HepG2 (cell line): ENCODE measurements around the gene HIBADH. TPM values are rescaled to one million over a fixed set of nuclear protein-coding genes. Genes with fewer than 3 reads are reported as not detected.

ENCODE experiments used
- ATAC-seq: fragments of 200-7000 bp; cut with Tn5 transposase; 3 replicates; pipeline ENCODE4 v1.9.1; 2020; ENCODE audit warnings: mild to moderate bottlenecking, moderate library complexity
- BruUV-seq: library from RNA; stranded (reverse); fragments of 400-500 nt; replicated peaks from 2 replicates; lab custom pipeline; 2021; lab: Mats Ljungman, UMichigan
- CTCF ChIA-PET: fragments of 300-600 bp; formaldehyde crosslinking; extraction: SDS; loops from one replicate; lab custom pipeline; 2021; ENCODE audit warnings: low total read pairs, inconsistent platforms, low intra/inter-chr PET ratio; lab: Yijun Ruan, JAX
- POLR2A ChIA-PET: fragments of 350-600 bp; sonication (Branson Sonifier 250); formaldehyde crosslinking; loops from one replicate; lab custom pipeline; 2020; ENCODE audit warnings: antibody characterized with exemption, inconsistent platforms; lab: Yijun Ruan, JAX
- DNase-seq: peaks from one replicate; pipeline ENCODE4 v3.0.0-alpha.2; 2015; ENCODE audit warnings: low spot score
- FAIRE-seq: peaks from 3 replicates; lab custom pipeline; 2011; peaks lifted over from hg19 to GRCh38; lab: Jason Lieb, UNC
- H2AFZ ChIP-seq: one replicate; pipeline ENCODE4 v1.6.1; 2011; ENCODE audit warnings: low read length, inconsistent platforms
- H3K27ac ChIP-seq: fragments of 300-600 bp; 3 replicates; pipeline ENCODE4 v1.8.0; 2011; ENCODE audit warnings: mixed run types, mild to moderate bottlenecking, mixed read lengths, low read length, inconsistent platforms; ENCODE audit not compliant: insufficient read depth; ENCODE audit errors: extremely low read length
- H3K27me3 ChIP-seq, 2 experiments: fragments of 200-600 bp in 1 of 2; 2 replicates in 1 of 2; 3 replicates in 1 of 2; pipeline versions ENCODE4 v1.6.0 to v1.8.0; 2011; ENCODE audit warnings: low read length in 2 of 2, mild to moderate bottlenecking in 2 of 2, moderate library complexity in 2 of 2, inconsistent platforms in 1 of 2; ENCODE audit not compliant: insufficient read depth in 2 of 2, control insufficient read depth in 1 of 2
- H3K36me3 ChIP-seq, 2 experiments: fragments of 200-600 bp in 1 of 2; replicated peaks in 1 of 2; 2 replicates in 1 of 2; 3 replicates in 1 of 2; pipeline versions ENCODE4 v1.5.1 to v1.8.0; 2011; ENCODE audit warnings: low read length in 2 of 2, inconsistent platforms in 1 of 2; ENCODE audit not compliant: insufficient read depth in 2 of 2, control insufficient read depth in 1 of 2
- H3K4me1 ChIP-seq: 2 replicates; pipeline ENCODE4 v1.5.1; 2012; ENCODE audit warnings: low read length, inconsistent platforms; ENCODE audit not compliant: insufficient read depth
- H3K4me2 ChIP-seq: 2 replicates; pipeline ENCODE4 v1.6.0; 2011; ENCODE audit warnings: low read depth, low read length, inconsistent platforms
- H3K4me3 ChIP-seq, 3 experiments: fragments of 200-600 bp in 1 of 3; sonication (generic), shearing (Covaris generic) in 1 of 3; replicated peaks in 1 of 3; 2 replicates each; pipeline ENCODE4 v1.5.1; 2011 to 2016; ENCODE audit warnings: low read length in 3 of 3, inconsistent platforms in 2 of 3, low read depth in 2 of 3, mild to moderate bottlenecking in 2 of 3, control low read depth in 1 of 3, mixed read lengths in 1 of 3; ENCODE audit not compliant: insufficient read depth in 1 of 3
- H3K79me2 ChIP-seq: one replicate; pipeline ENCODE4 v1.6.1; 2011; ENCODE audit warnings: low read length, inconsistent platforms; ENCODE audit not compliant: insufficient read depth
- H3K9ac ChIP-seq: 2 replicates; pipeline ENCODE4 v1.6.0; 2011; ENCODE audit warnings: mild to moderate bottlenecking, low read depth, low read length, inconsistent platforms; ENCODE audit not compliant: insufficient read depth
- H3K9me3 ChIP-seq: 2 replicates; pipeline ENCODE4 v1.5.1; 2012; ENCODE audit warnings: mild to moderate bottlenecking, low read length
- H4K20me1 ChIP-seq: 2 replicates; pipeline ENCODE4 v1.6.0; 2011; ENCODE audit warnings: inconsistent platforms, mild to moderate bottlenecking, low read length, moderate library complexity; ENCODE audit not compliant: insufficient read depth
- FOXP1 ChIP-seq, 2 experiments: fragments of 450-650 bp in 1 of 2; IDR thresholded peaks; 2 replicates each; pipeline ENCODE4 v1.6.1; 2017 to 2018; ENCODE audit warnings: antibody characterized with exemption in 1 of 2
- NAIF1 ChIP-seq: sonication (generic); formaldehyde crosslinking; IDR thresholded peaks from 2 replicates; pipeline ENCODE4 v1.5.0; 2020; ENCODE audit warnings: mild to moderate bottlenecking, missing genetic modification reagents, borderline replicate concordance
- NR2F6 ChIP-seq, 2 experiments: IDR thresholded peaks; 2 replicates each; pipeline ENCODE4 v1.6.1; 2016; ENCODE audit warnings: antibody characterized with exemption in 1 of 2, mild to moderate bottlenecking in 1 of 2
- POLR2AphosphoS2 ChIP-seq: IDR thresholded peaks from 2 replicates; pipeline ENCODE4 v1.6.1; 2011; ENCODE audit warnings: low read depth, low read length, improper control_type of control experiment
- PRMT3 ChIP-seq: sonication (generic); formaldehyde crosslinking; IDR thresholded peaks from 2 replicates; pipeline ENCODE4 v1.8.1; 2022; ENCODE audit warnings: low read depth, mild to moderate bottlenecking, moderate library complexity, missing genetic modification reagents, borderline replicate concordance
- ZNF598 ChIP-seq: sonication (generic); formaldehyde crosslinking; IDR thresholded peaks from 2 replicates; pipeline ENCODE4 v1.5.1; 2020; ENCODE audit warnings: mild to moderate bottlenecking, missing genetic modification reagents, borderline replicate concordance
- ZNF652 ChIP-seq: IDR thresholded peaks from 2 replicates; pipeline ENCODE4 v1.6.1; 2016; ENCODE audit warnings: low read depth, borderline replicate concordance
- WGBS: methylation state at CpG from one replicate; pipeline ENCODE4 v1.1.6; 2017; ENCODE audit warnings: low lambda C conversion rate; 5-methylcytosine and 5-hydroxymethylcytosine counted together
- in situ Hi-C: cut with HindIII; loops from 2 replicates; pipeline ENCODE4 v1.10.0; 2017; ENCODE audit warnings: low pct_unique_long_range_greater_than_20kb; ENCODE audit not compliant: extremely low pct_ligation_motif_present
- intact Hi-C: fragments of 100-400 bp; cut with micrococcal nuclease; formaldehyde crosslinking; loops from one replicate; pipeline ENCODE4 v1.10.0; 2022; ENCODE audit not compliant: unreplicated experiment
- polyA plus RNA-seq, 8 experiments: library from polyadenylated mRNA; depleted of rRNA in 3 of 8; stranded (reverse) in 7 of 8; unstranded in 1 of 8; fragments of >200 nt; fragmentation: Illumina TruSeq in 4 of 8; extraction: Trizol in 4 of 8; gene quantifications; 2 replicates each; pipeline versions ENCODE4 v1.2.1 to v1.2.3, GENCODE V29; 2011 to 2016; ENCODE audit warnings: low read depth in 4 of 8, missing spikeins in 1 of 8, mixed read lengths in 1 of 8; ENCODE audit not compliant: insufficient read depth in 1 of 8
- total RNA-seq, 5 experiments: library from RNA; depleted of rRNA; stranded (reverse); fragments of >200 nt; fragmentation: Illumina TruSeq; extraction: Trizol; gene quantifications; 2 replicates each; pipeline ENCODE4 v1.2.3, GENCODE V29; 2016; ENCODE audit warnings: low read depth in 1 of 5
- TF ChIP-seq, protein P1 (sequence below): sonication (generic); formaldehyde crosslinking; IDR thresholded peaks from 2 replicates; pipeline ENCODE4 v1.8.1; 2022; ENCODE audit warnings: low read depth, mild to moderate bottlenecking, missing genetic modification reagents
- TF ChIP-seq, protein P2 (sequence below): sonication (generic); formaldehyde crosslinking; conservative IDR thresholded peaks from 2 replicates; pipeline ENCODE4 v1.4.0; 2020; ENCODE audit warnings: missing genetic modification reagents
- TF ChIP-seq, protein P3 (sequence below): sonication (generic); formaldehyde crosslinking; IDR thresholded peaks from 2 replicates; pipeline ENCODE4 v1.5.0; 2020; ENCODE audit warnings: mild to moderate bottlenecking, missing genetic modification reagents, moderate library complexity

Gene HIBADH
- total and polyA plus RNA-seq, 2 of the 13 experiments (the other 11 are each of a cell fraction or from before 2014, with no cell fraction given) = 49.9 to 59.5 TPM

DNA sequence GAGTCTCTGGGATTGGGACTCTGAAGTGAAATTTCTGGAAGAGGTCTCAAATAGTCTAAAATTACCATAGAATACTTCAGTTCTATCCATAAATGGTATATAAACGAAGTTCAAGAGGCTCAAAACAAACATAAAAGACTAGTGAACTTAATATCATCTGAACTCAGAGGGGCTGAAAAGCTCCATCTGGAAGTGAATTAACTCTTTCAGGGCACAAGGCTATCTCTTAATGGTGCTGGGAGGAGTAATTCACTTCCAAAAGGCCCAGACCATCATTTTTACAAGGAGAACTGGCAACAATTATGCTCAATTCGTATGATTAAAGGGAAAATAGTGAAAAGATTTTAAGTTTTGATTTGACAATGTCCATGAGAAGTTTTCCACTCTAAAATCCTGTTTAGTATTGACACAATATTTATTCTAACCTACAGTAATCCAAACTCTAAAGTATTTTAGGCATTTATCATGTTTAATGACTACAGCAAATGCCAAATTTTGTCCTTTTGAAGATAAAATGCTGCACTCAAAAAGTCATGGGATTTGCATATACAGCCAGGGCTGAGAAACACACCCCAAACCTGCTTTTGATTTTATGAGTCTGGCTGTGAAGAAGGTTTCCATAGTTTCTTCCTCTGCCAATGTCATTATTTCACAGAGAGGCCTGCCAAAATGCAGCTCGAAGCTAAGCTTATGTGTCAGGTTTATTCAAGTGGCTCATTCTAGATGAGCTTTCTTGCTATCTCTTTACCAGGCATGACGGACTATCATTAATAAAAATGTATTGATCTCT, 143.9 kb downstream of the HIBADH start:
- H4K20me1 ChIP-seq = no peaks in the 10 kb centered on the region; the same call in 1 of the 2 replicates
- DNase-seq (no peak), FAIRE-seq (no peak), ATAC-seq (no peak)
- CTCF ChIA-PET = no interaction called here
- in situ Hi-C loops = no loop called here
- no peak overlapping the region for H2AFZ ChIP-seq
- H3K4me3 ChIP-seq = no peak overlapping the region
- no TSS peak for BruUV-seq
- H3K9me3 ChIP-seq = no peaks in the 10 kb centered on the region
- H3K36me3 ChIP-seq = no peaks in the 10 kb centered on the region
- H3K27ac ChIP-seq = no peak overlapping the region
- intact Hi-C loops = no loop called here
- H3K9ac ChIP-seq = no peak overlapping the region
- no peaks in the 10 kb centered on the region for H3K27me3 ChIP-seq
- H3K4me1 ChIP-seq = peaks cover 13% of the 10 kb centered on the region
- POLR2A ChIA-PET = no interaction called here
- no peaks in the 10 kb centered on the region for H3K79me2 ChIP-seq
- TF ChIP-seq, protein P1, sequence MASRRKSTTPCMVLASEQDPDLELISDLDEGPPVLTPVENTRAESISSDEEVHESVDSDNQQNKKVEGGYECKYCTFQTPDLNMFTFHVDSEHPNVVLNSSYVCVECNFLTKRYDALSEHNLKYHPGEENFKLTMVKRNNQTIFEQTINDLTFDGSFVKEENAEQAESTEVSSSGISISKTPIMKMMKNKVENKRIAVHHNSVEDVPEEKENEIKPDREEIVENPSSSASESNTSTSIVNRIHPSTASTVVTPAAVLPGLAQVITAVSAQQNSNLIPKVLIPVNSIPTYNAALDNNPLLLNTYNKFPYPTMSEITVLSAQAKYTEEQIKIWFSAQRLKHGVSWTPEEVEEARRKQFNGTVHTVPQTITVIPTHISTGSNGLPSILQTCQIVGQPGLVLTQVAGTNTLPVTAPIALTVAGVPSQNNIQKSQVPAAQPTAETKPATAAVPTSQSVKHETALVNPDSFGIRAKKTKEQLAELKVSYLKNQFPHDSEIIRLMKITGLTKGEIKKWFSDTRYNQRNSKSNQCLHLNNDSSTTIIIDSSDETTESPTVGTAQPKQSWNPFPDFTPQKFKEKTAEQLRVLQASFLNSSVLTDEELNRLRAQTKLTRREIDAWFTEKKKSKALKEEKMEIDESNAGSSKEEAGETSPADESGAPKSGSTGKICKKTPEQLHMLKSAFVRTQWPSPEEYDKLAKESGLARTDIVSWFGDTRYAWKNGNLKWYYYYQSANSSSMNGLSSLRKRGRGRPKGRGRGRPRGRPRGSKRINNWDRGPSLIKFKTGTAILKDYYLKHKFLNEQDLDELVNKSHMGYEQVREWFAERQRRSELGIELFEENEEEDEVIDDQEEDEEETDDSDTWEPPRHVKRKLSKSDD (CRISPR knock-in tag) = no peak
- TF ChIP-seq NR2F6 (IDR thresholded peaks at IDR 0.05) = 0 out of 2 replicates have a peak, but pooled peaks have one; percentile 3
- TF ChIP-seq NR2F6 (CRISPR knock-in tag; IDR thresholded peaks at IDR 0.05) = no peak
- TF ChIP-seq ZNF652 = peak; percentile 61
- TF ChIP-seq, all 625 proteins: peak for 2
- 89% methylated on average over 4 of the region's 4 CpGs for WGBS
- H3K4me2 ChIP-seq = no peak overlapping the region

DNA sequence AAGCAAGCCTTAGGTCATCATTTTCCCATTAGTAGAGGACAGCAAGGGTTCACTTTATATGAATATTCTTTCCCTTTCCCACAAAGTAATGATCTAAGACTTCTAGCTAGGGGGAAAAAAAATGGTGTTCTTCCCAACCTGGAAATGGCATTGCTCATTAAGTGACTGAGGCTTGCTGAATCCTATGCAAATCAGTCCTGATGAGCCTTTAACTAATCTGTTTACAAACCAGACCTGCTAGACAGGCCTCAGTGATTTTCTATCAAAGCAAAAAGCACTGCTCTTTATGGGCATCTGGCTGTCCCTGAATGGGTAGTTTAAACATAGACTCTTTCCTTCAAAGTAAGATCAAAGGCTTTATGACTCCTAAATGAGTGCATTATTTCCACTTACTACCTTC, 146.3 kb downstream of the HIBADH start:
- no peak for DNase-seq
- ATAC-seq = no peak
- H3K9me3 ChIP-seq = no peaks in the 10 kb centered on the region
- H3K4me2 ChIP-seq = no peak overlapping the region
- no peaks in the 10 kb centered on the region for H3K27me3 ChIP-seq
- no peaks in the 10 kb centered on the region; the same call in 1 of the 2 replicates for H4K20me1 ChIP-seq
- H3K79me2 ChIP-seq = no peaks in the 10 kb centered on the region
- in situ Hi-C loops (no loop called here), intact Hi-C loops (no loop called here)
- H3K27ac ChIP-seq = no peak overlapping the region
- FAIRE-seq = no peak
- no peaks in the 10 kb centered on the region; a peak in 1 of 5 replicates for H3K36me3 ChIP-seq
- no peak overlapping the region for H3K4me3 ChIP-seq
- H3K4me1 ChIP-seq = peaks cover 13% of the 10 kb centered on the region
- ChIA-PET POLR2A (no interaction called here), CTCF (no interaction called here)
- H3K9ac ChIP-seq = no peak overlapping the region
- no peak overlapping the region for H2AFZ ChIP-seq
- BruUV-seq = no TSS peak
- TF ChIP-seq NAIF1 (CRISPR knock-in tag) (no peak), ZNF598 (no peak), FOXP1 (IDR thresholded peaks at IDR 0.05) (no peak), FOXP1 (CRISPR knock-in tag; IDR thresholded peaks at IDR 0.05) (no peak), PRMT3 (CRISPR knock-in tag) (no peak), POLR2AphosphoS2 (no peak)
- TF ChIP-seq, protein P2, sequence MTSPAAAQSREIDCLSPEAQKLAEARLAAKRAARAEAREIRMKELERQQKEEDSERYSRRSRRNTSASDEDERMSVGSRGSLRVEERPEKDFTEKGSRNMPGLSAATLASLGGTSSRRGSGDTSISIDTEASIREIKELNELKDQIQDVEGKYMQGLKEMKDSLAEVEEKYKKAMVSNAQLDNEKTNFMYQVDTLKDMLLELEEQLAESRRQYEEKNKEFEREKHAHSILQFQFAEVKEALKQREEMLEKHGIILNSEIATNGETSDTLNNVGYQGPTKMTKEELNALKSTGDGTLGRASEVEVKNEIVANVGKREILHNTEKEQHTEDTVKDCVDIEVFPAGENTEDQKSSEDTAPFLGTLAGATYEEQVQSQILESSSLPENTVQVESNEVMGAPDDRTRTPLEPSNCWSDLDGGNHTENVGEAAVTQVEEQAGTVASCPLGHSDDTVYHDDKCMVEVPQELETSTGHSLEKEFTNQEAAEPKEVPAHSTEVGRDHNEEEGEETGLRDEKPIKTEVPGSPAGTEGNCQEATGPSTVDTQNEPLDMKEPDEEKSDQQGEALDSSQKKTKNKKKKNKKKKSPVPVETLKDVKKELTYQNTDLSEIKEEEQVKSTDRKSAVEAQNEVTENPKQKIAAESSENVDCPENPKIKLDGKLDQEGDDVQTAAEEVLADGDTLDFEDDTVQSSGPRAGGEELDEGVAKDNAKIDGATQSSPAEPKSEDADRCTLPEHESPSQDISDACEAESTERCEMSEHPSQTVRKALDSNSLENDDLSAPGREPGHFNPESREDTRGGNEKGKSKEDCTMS (CRISPR knock-in tag) = no peak
- TF ChIP-seq, protein P3, sequence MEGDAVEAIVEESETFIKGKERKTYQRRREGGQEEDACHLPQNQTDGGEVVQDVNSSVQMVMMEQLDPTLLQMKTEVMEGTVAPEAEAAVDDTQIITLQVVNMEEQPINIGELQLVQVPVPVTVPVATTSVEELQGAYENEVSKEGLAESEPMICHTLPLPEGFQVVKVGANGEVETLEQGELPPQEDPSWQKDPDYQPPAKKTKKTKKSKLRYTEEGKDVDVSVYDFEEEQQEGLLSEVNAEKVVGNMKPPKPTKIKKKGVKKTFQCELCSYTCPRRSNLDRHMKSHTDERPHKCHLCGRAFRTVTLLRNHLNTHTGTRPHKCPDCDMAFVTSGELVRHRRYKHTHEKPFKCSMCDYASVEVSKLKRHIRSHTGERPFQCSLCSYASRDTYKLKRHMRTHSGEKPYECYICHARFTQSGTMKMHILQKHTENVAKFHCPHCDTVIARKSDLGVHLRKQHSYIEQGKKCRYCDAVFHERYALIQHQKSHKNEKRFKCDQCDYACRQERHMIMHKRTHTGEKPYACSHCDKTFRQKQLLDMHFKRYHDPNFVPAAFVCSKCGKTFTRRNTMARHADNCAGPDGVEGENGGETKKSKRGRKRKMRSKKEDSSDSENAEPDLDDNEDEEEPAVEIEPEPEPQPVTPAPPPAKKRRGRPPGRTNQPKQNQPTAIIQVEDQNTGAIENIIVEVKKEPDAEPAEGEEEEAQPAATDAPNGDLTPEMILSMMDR (CRISPR knock-in tag) = no peak
